GM19468 (cell line): ENCODE results near the gene SLC6A8.

Experiments used
- ATAC-seq: cut with Tn5 transposase; IDR thresholded peaks from one replicate; pipeline ENCODE4 v1.9.1; 2021; ENCODE audit warnings: mild to moderate bottlenecking, moderate library complexity, moderate number of reproducible peaks; ENCODE audit not compliant: unreplicated experiment; ENCODE audit errors: extremely low read depth

SLC6A8 gene

GRCh38 chrX:153687121-153688039, at the start of gene SLC6A8:
SLC6A8 (plus strand) TSS chrX:153687926; CDS start chrX:153688575, 649 bp downstream.
- no peak for ATAC-seq

GRCh38 chrX:153638041-153638371, 49.7 kb upstream of the SLC6A8 start:
- ATAC-seq, result no peak

GRCh38 chrX:153638436-153639176, 49.1 kb upstream of the SLC6A8 start:
- no peak for ATAC-seq

GRCh38 chrX:153639177-153640044, 48.3 kb upstream of the SLC6A8 start:
- ATAC-seq, result no peak

- no peak for ATAC-seq
Measured at GRCh38 chrX:153640045-153640686, 47.6 kb upstream of the SLC6A8 start.

- no peak for ATAC-seq
Measured at GRCh38 chrX:153640736-153641575, 46.8 kb upstream of the SLC6A8 start.

- no peak for ATAC-seq
Measured at GRCh38 chrX:153641627-153642026, 46.1 kb upstream of the SLC6A8 start.

- ATAC-seq, result no peak
Measured at GRCh38 chrX:153642051-153642654, 45.6 kb upstream of the SLC6A8 start.

GRCh38 chrX:153642655-153643430, 44.9 kb upstream of the SLC6A8 start:
- no peak for ATAC-seq

- no peak for ATAC-seq
Measured at GRCh38 chrX:153643431-153644351, 44.0 kb upstream of the SLC6A8 start.

- no peak for ATAC-seq
Measured at GRCh38 chrX:153644356-153645125, 43.2 kb upstream of the SLC6A8 start.

- ATAC-seq, result no peak
Measured at GRCh38 chrX:153645151-153645550, 42.6 kb upstream of the SLC6A8 start.

- no peak for ATAC-seq
Measured at GRCh38 chrX:153645921-153646488, 41.7 kb upstream of the SLC6A8 start.

GRCh38 chrX:153646620-153647373, 40.9 kb upstream of the SLC6A8 start, which contains the start of gene DUSP9:
DUSP9 (plus strand) TSS chrX:153647203; CDS start chrX:153647954, 751 bp downstream.
- no peak for ATAC-seq
